Melanocyte of skin (primary cell): ENCODE measurements around the gene SP9. TPM values are rescaled to one million over a fixed set of nuclear protein-coding genes. Genes with fewer than 3 reads are reported as not detected.

Experiments used
- total RNA-seq, 2 donors: library from RNA; depleted of rRNA; stranded (reverse); fragments of >200 nt; gene quantifications; 2 replicates each; pipeline ENCODE4 v1.2.3, GENCODE V29; 2012

SP9 gene
- total RNA-seq: not detected

DNA sequence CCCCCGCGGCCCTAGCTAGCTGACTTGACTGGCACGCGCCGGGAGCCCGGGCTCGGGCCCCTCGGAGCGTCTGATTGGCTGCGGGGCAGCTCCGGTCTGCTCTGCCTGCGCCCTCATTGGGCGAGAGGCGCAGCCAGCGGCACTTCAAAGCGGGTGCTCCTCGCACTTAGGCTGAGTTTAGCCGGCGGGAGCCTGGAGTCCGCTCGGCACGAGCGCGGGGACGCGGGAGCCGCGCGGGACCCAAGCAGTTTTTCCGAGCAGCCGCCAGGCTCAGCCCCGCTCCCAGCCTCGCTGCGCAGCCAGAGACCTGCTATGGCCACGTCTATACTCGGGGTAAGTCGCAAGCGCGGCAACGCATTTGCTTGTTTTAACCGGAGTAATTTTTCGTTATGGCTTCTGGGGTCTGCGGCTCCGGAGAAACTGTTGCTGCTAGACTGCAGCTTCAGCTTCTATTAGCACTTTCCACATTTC lies at the start of gene SP9:
TSS of gene SP9 (plus strand) at position 174 of the 471 bp plus-strand sequence. CDS start at position 313, 139 bp downstream.

Other genes starting within 250 kb of the SP9 start
- gene OLA1, start 86.4 kb upstream of the SP9 start, total RNA-seq: 10 to 100 TPM; 42.0 to 83.6 TPM
- gene SCRN3, start 60.8 kb downstream of the SP9 start, total RNA-seq: 10 to 100 TPM; 17.0 to 18.6 TPM
- 10 to 100 TPM; 30.3 to 67.1 TPM for gene GPR155, start 152.1 kb downstream of the SP9 start, total RNA-seq